PFSK-1 (cell line): Measurements from ENCODE around the gene DIAPH3.

ENCODE experiments used
- POLR2AphosphoS5 ChIP-seq: IDR thresholded peaks from 2 replicates; pipeline ENCODE4 v1.6.1; 2012; ENCODE audit warnings: low read depth, mild to moderate bottlenecking, control low read depth, low read length, moderate library complexity
- REST ChIP-seq, 2 experiments: IDR thresholded peaks; 2 replicates each; pipeline versions ENCODE4 v1.6.1 to v1.8.0; 2011 to 2012; ENCODE audit warnings: low read depth in 2 of 2, low read length in 2 of 2, control low read depth in 1 of 2, inconsistent platforms in 1 of 2, mild to moderate bottlenecking in 1 of 2, moderate library complexity in 1 of 2; ENCODE audit not compliant: insufficient read depth in 1 of 2
- TAF1 ChIP-seq: IDR thresholded peaks from 2 replicates; pipeline ENCODE4 v1.6.1; 2012; ENCODE audit warnings: low read length, control low read depth, borderline replicate concordance; ENCODE audit not compliant: insufficient read depth

GRCh38 chr13:59643906-59644626, 519.7 kb downstream of the DIAPH3 start:
- TF ChIP-seq POLR2AphosphoS5 (no peak), TAF1 (no peak), REST (IDR thresholded peaks at IDR 0.05; ENCODE audit: insufficient read depth in 1 of 2, low read depth in 2 of 2, low read length in 2 of 2) (no peak)
